Activated CD8-positive, alpha-beta T cell treated with anti-CD3 and anti-CD28 coated beads, Interleukin-2, amount 10 ng/mL, durations not matched to agents 7 days and 5 days (primary cell): ENCODE measurements around the gene KRTAP10-7. TPM values are rescaled to one million over a fixed set of nuclear protein-coding genes. Genes with fewer than 3 reads are reported as not detected.
"Not testable (repeated sequence)": the region's sequence is repeated elsewhere in the genome, so short reads cannot be mapped to it uniquely, and the experiment has no call there.

Experiments used
- ATAC-seq: fragments of 150-1000 bp; cut with Tn5 transposase; one replicate; pipeline ENCODE4 v1.10.0; 2021; ENCODE audit warnings: moderate library complexity
- CTCF ChIA-PET: fragments of 350-600 bp; sonication (Branson Sonifier 250); formaldehyde crosslinking; loops from one replicate; lab custom pipeline; 2021; ENCODE audit warnings: antibody characterized with exemption; lab: Charles Lee
- POLR2A ChIA-PET: fragments of 350-600 bp; sonication (Branson Sonifier 250); formaldehyde crosslinking; loops from one replicate; lab custom pipeline; 2021; ENCODE audit warnings: antibody characterized with exemption; lab: Charles Lee
- DNase-seq: peaks from one replicate; pipeline ENCODE4 v3.0.0-alpha.2; 2020
- H3K27ac Mint-ChIP-seq: one replicate; pipeline ENCODE4 v1.8.0; 2021; ENCODE audit warnings: mild to moderate bottlenecking, mixed read lengths
- H3K27me3 Mint-ChIP-seq: one replicate; pipeline ENCODE4 v1.8.0; 2021; ENCODE audit warnings: low read depth, mixed read lengths
- H3K36me3 Mint-ChIP-seq: one replicate; pipeline ENCODE4 v1.8.0; 2021; ENCODE audit warnings: low read depth, mixed read lengths
- H3K4me1 Mint-ChIP-seq: one replicate; pipeline ENCODE4 v1.8.0; 2021; ENCODE audit warnings: low read depth, mixed read lengths
- H3K4me3 Mint-ChIP-seq: one replicate; pipeline ENCODE4 v1.8.0; 2021; ENCODE audit warnings: mild to moderate bottlenecking, mixed read lengths
- H3K9me3 Mint-ChIP-seq: one replicate; pipeline ENCODE4 v1.8.0; 2022; ENCODE audit warnings: mixed read lengths; ENCODE audit not compliant: insufficient read depth
- total RNA-seq, 2 experiments: library from RNA; stranded (reverse); gene quantifications; one replicate each; pipeline ENCODE4 v1.2.3, GENCODE V29; 2021

KRTAP10-7 gene
- total RNA-seq, 2 experiments from 2014 or later = not detected

DNA sequence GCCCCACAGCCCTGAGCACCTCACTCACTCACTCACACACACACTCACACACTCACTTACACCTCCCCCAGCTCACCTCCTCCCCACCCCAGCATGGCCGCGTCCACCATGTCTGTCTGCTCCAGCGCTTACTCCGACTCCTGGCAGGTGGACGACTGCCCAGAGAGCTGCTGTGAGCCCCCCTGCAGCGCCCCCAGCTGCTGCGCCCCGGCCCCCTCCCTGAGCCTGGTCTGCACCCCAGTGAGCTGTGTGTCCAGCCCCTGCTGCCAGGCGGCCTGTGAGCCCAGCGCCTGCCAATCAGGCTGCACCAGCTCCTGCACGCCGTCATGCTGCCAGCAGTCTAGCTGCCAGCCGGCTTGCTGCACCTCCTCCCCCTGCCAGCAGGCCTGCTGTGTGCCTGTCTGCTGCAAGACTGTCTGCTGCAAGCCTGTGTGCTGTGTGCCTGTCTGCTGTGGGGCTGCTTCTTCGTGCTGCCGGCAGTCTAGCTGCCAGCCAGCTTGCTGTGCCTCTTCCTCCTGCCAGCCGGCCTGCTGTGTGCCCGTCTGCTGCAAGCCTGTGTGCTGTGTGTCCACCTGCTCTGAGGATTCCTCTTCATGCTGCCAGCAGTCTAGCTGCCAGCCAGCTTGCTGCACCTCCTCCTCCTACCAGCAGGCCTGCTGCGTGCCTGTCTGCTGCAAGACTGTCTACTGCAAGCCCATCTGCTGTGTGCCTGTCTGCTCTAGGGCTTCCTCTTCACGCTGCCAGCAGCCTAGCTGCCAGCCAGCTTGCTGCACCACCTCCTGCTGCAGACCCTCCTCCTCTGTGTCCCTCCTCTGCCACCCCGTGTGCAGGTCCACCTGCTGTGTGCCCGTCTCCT, 46.2 kb downstream of the KRTAP10-7 start, which contains the start of gene KRTAP10-11:
Gene KRTAP10-11 (plus strand): TSS at position 49 of the 856 bp plus-strand sequence. CDS start 45 bp downstream, at position 94.
- not testable (repeated sequence) for H3K4me3 Mint-ChIP-seq, DNase-seq, ATAC-seq, H3K4me1 Mint-ChIP-seq, H3K27me3 Mint-ChIP-seq
- H3K9me3 Mint-ChIP-seq = peaks cover 32% of the 10 kb centered on the region
- peak within 1 kb of the TSS; percentile 60 for H3K27ac Mint-ChIP-seq
- ChIA-PET POLR2A (interaction anchor here (1.2 kb wide), 1 partner anchor 9 kb away, joined by 3 read pairs; no protein-coding TSS in a partner anchor), CTCF (interaction anchor here (1.1 kb wide), 1 partner anchor 12 kb away, joined by 3 read pairs; no protein-coding TSS in a partner anchor)
- H3K36me3 Mint-ChIP-seq = peaks cover 10% of the 10 kb centered on the region

DNA sequence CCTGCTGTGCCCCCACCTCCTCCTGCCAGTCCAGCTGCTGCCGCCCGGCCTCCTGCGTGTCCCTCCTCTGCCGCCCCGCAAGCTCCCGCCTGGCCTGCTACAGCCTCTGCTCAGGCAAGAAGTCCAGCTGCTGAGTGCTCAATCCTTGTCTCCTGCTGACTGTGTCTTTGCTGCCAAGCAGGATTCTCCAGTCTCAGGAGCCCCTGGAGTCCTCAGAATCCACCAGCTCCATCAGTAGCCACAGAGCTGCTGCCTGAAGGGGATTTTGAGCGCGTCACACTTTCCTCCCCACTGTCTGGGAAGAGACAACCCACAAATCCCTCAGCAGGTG, 46.8 kb downstream of the KRTAP10-7 start:
- ATAC-seq (no peak), DNase-seq (peak; percentile 16)
- Mint-ChIP-seq H3K27me3 (no peaks in the 10 kb centered on the region), H3K27ac (peak overlapping the region; percentile 60), H3K4me3 (no peak overlapping the region), H3K9me3 (peaks cover 26% of the 10 kb centered on the region), H3K4me1 (peaks cover 4% of the 10 kb centered on the region), H3K36me3 (peaks cover 10% of the 10 kb centered on the region)
- ChIA-PET POLR2A (no interaction called here), CTCF (interaction anchor here (1.1 kb wide), 1 partner anchor 11 kb away, joined by 3 read pairs; no protein-coding TSS in a partner anchor)

DNA sequence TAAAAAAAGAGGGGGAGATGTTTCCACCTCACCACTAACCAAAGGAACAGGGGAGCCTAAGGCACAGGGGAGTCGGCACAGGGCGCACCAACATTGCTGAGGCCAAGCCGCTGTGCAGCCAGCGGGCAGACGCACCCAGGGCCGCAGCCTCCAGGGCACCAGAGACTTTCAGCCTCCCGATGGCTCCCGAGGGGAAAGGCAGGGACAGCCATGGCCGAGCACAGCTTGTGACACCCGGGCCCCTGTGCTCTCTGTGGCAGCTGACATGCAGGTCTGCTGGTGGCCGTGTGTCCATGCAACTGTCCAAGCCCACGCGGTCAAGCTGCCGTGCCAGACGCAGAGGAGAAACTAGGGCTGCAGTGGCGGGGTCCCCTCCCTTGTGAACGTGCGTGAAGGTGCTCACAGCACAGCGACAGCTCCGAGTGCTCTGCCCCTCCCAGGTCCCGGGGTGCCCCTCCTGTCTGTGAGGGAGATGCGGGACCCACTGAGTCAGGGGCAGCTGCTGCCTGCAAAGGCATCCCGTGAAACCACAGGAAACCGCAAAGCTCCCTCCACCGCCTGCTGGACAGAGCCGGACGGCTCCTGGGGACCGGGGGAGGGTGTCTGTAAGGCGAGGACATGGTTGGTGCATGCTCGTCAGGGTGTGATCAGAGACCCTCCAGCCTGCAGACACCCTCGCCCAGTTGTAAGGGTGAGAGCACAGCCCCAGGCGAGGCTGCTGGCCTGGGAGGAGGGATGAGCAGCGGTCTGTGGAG, 48.3 kb downstream of the KRTAP10-7 start:
- H3K4me1 Mint-ChIP-seq = peaks cover 8% of the 10 kb centered on the region
- H3K27ac Mint-ChIP-seq = no peak overlapping the region
- ATAC-seq (no peak), DNase-seq (peak; percentile 16)
- peaks cover 22% of the 10 kb centered on the region for H3K9me3 Mint-ChIP-seq
- ChIA-PET CTCF (no interaction called here), POLR2A (no interaction called here)
- H3K36me3 Mint-ChIP-seq = peaks cover 16% of the 10 kb centered on the region
- no peaks in the 10 kb centered on the region for H3K27me3 Mint-ChIP-seq
- H3K4me3 Mint-ChIP-seq = no peak overlapping the region

DNA sequence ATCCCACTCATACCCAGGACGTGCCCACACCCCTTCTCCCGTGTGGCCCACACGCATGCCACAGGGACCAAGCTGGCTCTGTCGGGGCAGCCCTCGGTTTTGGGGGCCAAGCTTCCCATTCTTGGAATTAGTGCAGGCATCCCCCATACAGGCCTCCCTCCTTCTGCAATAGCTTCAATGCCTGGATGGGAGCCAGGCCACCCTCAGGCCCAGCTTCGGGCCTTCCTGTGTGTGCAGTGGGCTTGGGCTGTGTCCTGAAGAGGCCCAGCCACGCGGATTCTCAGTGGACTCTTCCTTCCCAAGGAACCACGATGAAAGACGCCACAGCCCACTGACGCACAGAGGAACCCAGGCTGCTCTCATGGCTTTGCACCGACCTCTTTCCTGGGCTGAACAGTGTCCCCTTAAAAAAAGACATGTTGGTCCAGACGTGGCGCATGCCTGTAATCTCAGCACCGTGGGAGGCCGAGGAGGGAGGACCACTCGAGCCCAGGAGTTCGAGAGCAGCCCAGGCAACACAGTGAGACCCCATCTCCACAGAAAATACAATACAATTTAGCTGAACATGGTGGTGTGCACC, 49.2 kb downstream of the KRTAP10-7 start:
- ChIA-PET CTCF (no interaction called here), POLR2A (no interaction called here)
- DNase-seq = peak; percentile 14
- H3K36me3 Mint-ChIP-seq = peaks cover 19% of the 10 kb centered on the region
- no peak overlapping the region for H3K27ac Mint-ChIP-seq
- no peaks in the 10 kb centered on the region for H3K27me3 Mint-ChIP-seq
- no peak overlapping the region for H3K4me3 Mint-ChIP-seq
- no peak for ATAC-seq
- H3K9me3 Mint-ChIP-seq = peaks cover 19% of the 10 kb centered on the region
- peaks cover 16% of the 10 kb centered on the region for H3K4me1 Mint-ChIP-seq

DNA sequence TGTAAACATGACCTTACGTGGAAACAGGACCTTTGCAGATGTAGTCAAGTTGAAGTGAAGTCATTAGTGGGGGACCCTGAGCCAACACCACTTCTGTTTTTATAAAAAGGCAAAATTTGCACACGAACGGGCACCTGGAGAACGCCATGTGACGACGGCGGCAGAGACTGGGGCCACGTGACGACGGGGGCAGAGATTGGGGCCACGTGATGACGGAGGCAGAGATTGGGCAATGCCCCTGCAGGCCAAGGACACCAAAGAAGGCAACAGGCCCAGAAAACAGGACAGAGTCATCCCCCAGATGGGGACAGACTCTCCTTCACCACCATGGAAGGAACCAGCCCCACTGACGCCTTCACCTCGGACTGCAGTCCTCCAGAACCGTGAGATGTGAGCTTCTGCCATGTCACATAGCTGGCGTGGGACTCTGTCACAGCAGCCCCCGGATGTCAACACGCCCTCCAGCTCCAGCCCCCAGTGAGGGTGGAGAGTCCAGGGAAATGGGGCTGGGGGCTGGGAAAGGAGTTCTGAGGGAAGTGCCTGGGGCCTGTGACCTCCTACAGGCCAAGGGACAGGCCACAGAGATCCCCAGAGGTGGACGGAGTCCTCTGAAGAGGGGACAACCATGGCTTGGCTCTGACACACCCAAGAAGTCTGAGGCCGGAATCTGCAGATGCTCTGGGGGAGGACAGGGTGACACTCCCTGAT, 50.0 kb downstream of the KRTAP10-7 start:
- Mint-ChIP-seq H3K4me3 (no peak overlapping the region), H3K9me3 (peaks cover 13% of the 10 kb centered on the region), H3K4me1 (peaks cover 24% of the 10 kb centered on the region), H3K27me3 (no peaks in the 10 kb centered on the region), H3K36me3 (peaks cover 21% of the 10 kb centered on the region), H3K27ac (peak overlapping the region; percentile 40)
- DNase-seq = peak; percentile 3
- CTCF ChIA-PET = interaction anchor here (0.7 kb wide), 1 partner anchor 143 kb away, joined by 3 read pairs; no protein-coding TSS in a partner anchor
- POLR2A ChIA-PET = no interaction called here
- ATAC-seq = no peak

DNA sequence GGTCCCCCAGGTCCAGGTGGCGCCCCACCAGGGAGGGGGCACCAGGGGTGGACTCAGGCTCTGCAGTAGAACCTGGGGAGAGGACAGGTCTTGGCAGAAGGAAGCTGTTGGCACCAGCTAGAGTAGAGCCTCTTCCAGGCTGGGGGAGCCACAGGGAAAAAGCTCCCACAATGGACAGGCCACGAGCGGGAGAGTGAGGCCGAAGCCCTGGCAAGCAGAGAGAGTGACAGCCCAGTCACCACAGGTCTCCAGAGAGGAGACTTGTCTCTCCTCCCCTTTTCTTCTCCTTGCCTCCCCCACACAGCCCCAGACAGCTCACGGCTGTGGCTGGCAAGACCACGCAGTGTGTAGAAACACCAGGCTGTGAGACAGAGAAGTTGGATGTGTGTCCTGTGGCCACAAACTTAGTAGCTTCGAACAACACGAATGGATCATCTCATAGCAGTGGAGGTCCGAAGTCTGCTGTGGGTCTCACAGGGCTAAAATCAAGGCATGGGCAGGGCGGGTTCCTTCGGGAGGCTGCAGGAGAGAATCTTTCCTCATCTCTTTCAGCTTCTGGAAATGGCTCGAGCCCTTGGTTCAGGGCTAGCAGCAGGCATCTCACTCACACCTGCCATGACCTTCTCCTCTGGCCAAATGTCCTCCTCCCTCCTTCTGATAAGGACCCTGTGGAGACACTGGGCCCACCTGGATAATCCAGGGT, 50.7 kb downstream of the KRTAP10-7 start:
- H3K36me3 Mint-ChIP-seq = peaks cover 28% of the 10 kb centered on the region
- H3K4me3 Mint-ChIP-seq = no peak overlapping the region
- ChIA-PET POLR2A (no interaction called here), CTCF (interaction anchor here (0.7 kb wide), 1 partner anchor 143 kb away, joined by 3 read pairs; no protein-coding TSS in a partner anchor)
- no peaks in the 10 kb centered on the region for H3K27me3 Mint-ChIP-seq
- DNase-seq = no peak
- H3K9me3 Mint-ChIP-seq = peaks cover 15% of the 10 kb centered on the region
- H3K27ac Mint-ChIP-seq = peak overlapping the region; percentile 16
- no peak for ATAC-seq
- H3K4me1 Mint-ChIP-seq = peaks cover 24% of the 10 kb centered on the region

Other genes with a start within 250 kb of the KRTAP10-7 start
- 10 to 100 TPM; 35.6 to 40.9 TPM for gene TRPM2, start 247.0 kb upstream of the KRTAP10-7 start, total RNA-seq
- 1 to 10 TPM; 3.2 to 3.4 TPM for gene LRRC3, start 145.1 kb upstream of the KRTAP10-7 start, total RNA-seq
- gene KRTAP10-1, start 60.4 kb upstream of the KRTAP10-7 start, total RNA-seq = not detected
- gene KRTAP10-2, start 49.1 kb upstream of the KRTAP10-7 start, total RNA-seq = not detected
- not detected for gene KRTAP10-3, start 41.8 kb upstream of the KRTAP10-7 start, total RNA-seq
- gene KRTAP10-4, start 26.9 kb upstream of the KRTAP10-7 start, total RNA-seq = not detected
- gene KRTAP10-5, start 20.0 kb upstream of the KRTAP10-7 start, total RNA-seq = not detected
- gene KRTAP10-6, start 8.1 kb upstream of the KRTAP10-7 start, total RNA-seq = not detected
- gene KRTAP10-8, start 11.5 kb downstream of the KRTAP10-7 start, total RNA-seq = not detected
- not detected for gene KRTAP10-9, start 26.5 kb downstream of the KRTAP10-7 start, total RNA-seq
- not detected for gene KRTAP10-10, start 36.8 kb downstream of the KRTAP10-7 start, total RNA-seq
- not detected for gene KRTAP10-11, start 45.8 kb downstream of the KRTAP10-7 start, total RNA-seq
- gene KRTAP12-4, start 54.1 kb downstream of the KRTAP10-7 start, total RNA-seq = not detected
- not detected for gene KRTAP12-3, start 57.3 kb downstream of the KRTAP10-7 start, total RNA-seq
- not detected for gene KRTAP12-2, start 66.3 kb downstream of the KRTAP10-7 start, total RNA-seq
- not detected for gene KRTAP12-1, start 81.6 kb downstream of the KRTAP10-7 start, total RNA-seq
- not detected for gene KRTAP10-12, start 96.6 kb downstream of the KRTAP10-7 start, total RNA-seq
- not detected for gene TSPEAR, start 111.0 kb downstream of the KRTAP10-7 start, total RNA-seq
- 10 to 100 TPM; 85.5 to 86.0 TPM for gene UBE2G2, start 201.2 kb downstream of the KRTAP10-7 start, total RNA-seq
- 100 to 1,000 TPM in 1 of 2 experiments, 10 to 100 TPM in 1; 98.8 to 102 TPM for gene SUMO3, start 217.5 kb downstream of the KRTAP10-7 start, total RNA-seq